ENCODE results near the gene P2RX1.

The P2RX1 gene

DNA sequence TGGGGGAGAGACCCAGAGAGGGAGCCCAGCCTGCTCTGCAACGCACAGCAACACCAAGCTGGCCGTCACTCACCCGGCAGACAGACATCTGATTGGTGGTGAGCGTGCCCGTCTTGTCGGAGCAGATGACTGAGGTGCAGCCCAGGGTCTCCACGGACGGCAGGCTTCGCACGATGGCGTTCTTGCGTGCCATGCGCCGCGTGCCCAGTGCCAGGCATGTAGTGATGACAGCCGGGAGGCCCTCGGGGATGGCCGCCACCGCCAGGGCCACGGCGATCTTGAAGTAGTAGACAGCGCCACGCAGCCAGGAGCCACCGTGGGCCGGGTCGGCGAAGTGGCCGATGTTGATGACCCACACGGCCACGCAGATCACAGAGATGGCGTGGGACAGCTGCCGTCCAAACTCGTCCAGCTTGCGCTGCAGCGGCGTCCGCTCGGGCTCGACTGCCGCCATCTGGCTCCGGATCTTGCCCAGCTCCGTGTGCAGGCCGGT is 31.1 kb upstream of the P2RX1 start:
- Histone ChIP-seq H3K79me2 (ENCODE audit: insufficient read depth, low read length) (no peaks in the 10 kb centered on the region), H3K9me2 (ENCODE audit: low read depth, low read length) (no peaks in the 10 kb centered on the region), H3K4me3 (ENCODE audit: low read depth, low read length, poor library complexity, severe bottlenecking) (no peak overlapping the region), H3K9me3 (ENCODE audit: low read length) (no peaks in the 10 kb centered on the region), H3K27ac (ENCODE audit: low read depth, low read length, poor library complexity, severe bottlenecking) (no peak overlapping the region), H4K20me1 (ENCODE audit: insufficient read depth, low read length) (no peaks in the 10 kb centered on the region), H2AFZ (ENCODE audit: low read length) (no peak overlapping the region), H3K27me3 (ENCODE audit: insufficient read depth, low read length) (no peaks in the 10 kb centered on the region), H3K4me1 (ENCODE audit: insufficient read depth, low read length, severe bottlenecking) (no peaks in the 10 kb centered on the region), H3F3A (ENCODE audit: insufficient read depth, low read length) (peaks cover 4% of the 10 kb centered on the region; the same call in 1 of the 2 replicates), H3K9ac (ENCODE audit: low read length) (no peak overlapping the region), H3K4me2 (ENCODE audit: low read length) (no peak overlapping the region), H3K36me3 (ENCODE audit: insufficient read depth, low read length) (peaks cover 93% of the 10 kb centered on the region)
- TF ChIP-seq EZH2 (IDR thresholded peaks at IDR 0.05; ENCODE audit: borderline replicate concordance, low read length): no peak

DNA sequence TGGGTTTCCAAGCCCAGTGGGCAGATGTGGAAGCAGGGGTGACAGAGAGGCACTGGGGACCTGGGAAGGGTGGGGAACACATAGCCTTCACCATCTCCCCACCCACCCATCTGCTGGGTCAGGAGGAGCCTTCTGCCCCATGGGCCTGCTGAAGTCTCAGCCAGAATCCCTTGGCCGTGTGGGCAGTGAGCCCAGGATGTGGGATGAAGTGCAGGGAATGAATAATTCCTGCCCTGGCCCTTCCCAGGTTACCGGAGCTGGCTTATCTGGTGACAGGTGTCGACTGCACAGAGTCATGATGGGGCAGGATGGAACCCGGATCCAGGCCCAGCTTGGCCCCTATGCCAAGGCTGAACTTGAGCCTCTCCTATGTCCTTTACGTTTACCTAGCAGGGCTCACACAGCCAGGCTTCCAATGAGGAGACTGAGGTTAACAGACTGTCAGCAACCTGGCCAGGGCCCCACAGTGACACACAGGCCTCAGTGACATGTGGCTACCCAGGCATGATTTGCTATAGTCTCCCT is 30.5 kb upstream of the P2RX1 start:
- no peak for TF ChIP-seq EZH2 (IDR thresholded peaks at IDR 0.05; ENCODE audit: borderline replicate concordance, low read length)
- TF ChIP-seq, protein P1, sequence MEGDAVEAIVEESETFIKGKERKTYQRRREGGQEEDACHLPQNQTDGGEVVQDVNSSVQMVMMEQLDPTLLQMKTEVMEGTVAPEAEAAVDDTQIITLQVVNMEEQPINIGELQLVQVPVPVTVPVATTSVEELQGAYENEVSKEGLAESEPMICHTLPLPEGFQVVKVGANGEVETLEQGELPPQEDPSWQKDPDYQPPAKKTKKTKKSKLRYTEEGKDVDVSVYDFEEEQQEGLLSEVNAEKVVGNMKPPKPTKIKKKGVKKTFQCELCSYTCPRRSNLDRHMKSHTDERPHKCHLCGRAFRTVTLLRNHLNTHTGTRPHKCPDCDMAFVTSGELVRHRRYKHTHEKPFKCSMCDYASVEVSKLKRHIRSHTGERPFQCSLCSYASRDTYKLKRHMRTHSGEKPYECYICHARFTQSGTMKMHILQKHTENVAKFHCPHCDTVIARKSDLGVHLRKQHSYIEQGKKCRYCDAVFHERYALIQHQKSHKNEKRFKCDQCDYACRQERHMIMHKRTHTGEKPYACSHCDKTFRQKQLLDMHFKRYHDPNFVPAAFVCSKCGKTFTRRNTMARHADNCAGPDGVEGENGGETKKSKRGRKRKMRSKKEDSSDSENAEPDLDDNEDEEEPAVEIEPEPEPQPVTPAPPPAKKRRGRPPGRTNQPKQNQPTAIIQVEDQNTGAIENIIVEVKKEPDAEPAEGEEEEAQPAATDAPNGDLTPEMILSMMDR (IDR thresholded peaks at IDR 0.05; ENCODE audit: low read length): no peak
- peaks cover 93% of the 10 kb centered on the region for H3K36me3 ChIP-seq (ENCODE audit: insufficient read depth, low read length)

DNA sequence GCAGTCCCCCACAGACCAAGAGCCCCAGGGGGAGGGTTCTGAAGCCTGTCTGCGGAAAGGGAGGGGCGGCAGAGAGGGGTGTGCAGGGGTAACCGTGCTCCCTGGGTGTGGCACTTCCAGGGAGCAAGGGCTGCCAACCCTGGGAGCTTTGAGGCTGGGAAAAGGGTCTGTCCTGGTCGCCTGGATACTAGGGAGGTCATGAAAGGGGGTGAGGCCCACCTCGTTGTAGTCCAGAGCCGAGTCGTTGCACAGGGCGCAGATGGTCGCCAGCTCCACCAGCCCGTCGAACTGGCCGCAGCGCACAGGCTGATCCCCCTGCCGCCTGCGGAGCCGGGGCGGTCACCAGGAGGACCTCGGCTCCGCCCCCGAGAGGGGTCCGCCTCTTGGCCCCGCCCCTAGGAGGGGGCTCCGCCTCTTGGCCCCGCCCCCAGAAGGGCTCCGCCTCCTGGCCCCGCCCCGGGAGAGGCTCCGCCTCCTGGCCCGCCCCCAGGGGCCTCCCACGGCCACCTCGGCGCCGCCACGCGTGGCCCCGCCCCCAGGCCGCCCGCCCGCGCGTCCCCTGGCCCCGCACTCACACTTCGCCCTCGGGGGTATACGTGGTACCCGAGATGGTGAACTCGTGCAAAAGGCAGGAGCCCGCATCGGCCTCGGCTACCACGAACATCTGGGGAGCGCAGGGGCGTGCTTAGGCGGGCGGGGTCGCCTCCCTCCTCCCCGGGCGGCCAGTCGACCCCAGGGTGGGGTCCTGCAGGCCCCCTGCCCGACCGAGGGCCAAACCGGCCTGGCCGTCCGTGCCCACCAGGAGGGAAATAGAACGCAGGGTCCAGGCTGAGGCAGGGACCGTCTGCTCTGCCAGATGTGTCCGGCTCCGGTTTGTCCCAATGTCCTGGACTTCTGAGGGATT is 28.5 kb upstream of the P2RX1 start:
- H3K79me2 ChIP-seq (ENCODE audit: insufficient read depth, low read length): no peaks in the 10 kb centered on the region
- no peak overlapping the region for H3K9ac ChIP-seq (ENCODE audit: low read length)
- H3K4me1 ChIP-seq (ENCODE audit: insufficient read depth, low read length, severe bottlenecking): no peaks in the 10 kb centered on the region
- no peak overlapping the region for H3K27ac ChIP-seq (ENCODE audit: low read depth, low read length, poor library complexity, severe bottlenecking)
- H3K36me3 ChIP-seq (ENCODE audit: insufficient read depth, low read length): peaks cover 97% of the 10 kb centered on the region
- H2AFZ ChIP-seq (ENCODE audit: low read length): no peak overlapping the region
- H3K9me3 ChIP-seq (ENCODE audit: low read length): no peaks in the 10 kb centered on the region
- H4K20me1 ChIP-seq (ENCODE audit: insufficient read depth, low read length): no peaks in the 10 kb centered on the region
- peaks cover 4% of the 10 kb centered on the region; the same call in 1 of the 2 replicates for H3F3A ChIP-seq (ENCODE audit: insufficient read depth, low read length)
- no peaks in the 10 kb centered on the region for H3K27me3 ChIP-seq (ENCODE audit: insufficient read depth, low read length)
- no peak overlapping the region for H3K4me3 ChIP-seq (ENCODE audit: low read depth, low read length, poor library complexity, severe bottlenecking)
- no peaks in the 10 kb centered on the region for H3K9me2 ChIP-seq (ENCODE audit: low read depth, low read length)
- TF ChIP-seq, protein P1 (IDR thresholded peaks at IDR 0.05; ENCODE audit: low read length): no peak
- no peak for TF ChIP-seq EZH2 (IDR thresholded peaks at IDR 0.05; ENCODE audit: borderline replicate concordance, low read length)
- H3K4me2 ChIP-seq (ENCODE audit: low read length): no peak overlapping the region

More for the DNA sequence above, 30.5 kb upstream of the P2RX1 start:
- Histone ChIP-seq H2AFZ (ENCODE audit: low read length) (no peak overlapping the region), H3K9me3 (ENCODE audit: low read length) (no peaks in the 10 kb centered on the region), H3K27ac (ENCODE audit: low read depth, low read length, poor library complexity, severe bottlenecking) (peak overlapping the region; percentile 39), H3K4me1 (ENCODE audit: insufficient read depth, low read length, severe bottlenecking) (no peaks in the 10 kb centered on the region), H3K27me3 (ENCODE audit: insufficient read depth, low read length) (no peaks in the 10 kb centered on the region), H3K79me2 (ENCODE audit: insufficient read depth, low read length) (no peaks in the 10 kb centered on the region), H3K4me2 (ENCODE audit: low read length) (no peak overlapping the region), H4K20me1 (ENCODE audit: insufficient read depth, low read length) (no peaks in the 10 kb centered on the region), H3K9me2 (ENCODE audit: low read depth, low read length) (no peaks in the 10 kb centered on the region), H3K9ac (ENCODE audit: low read length) (no peak overlapping the region), H3K4me3 (ENCODE audit: low read depth, low read length, poor library complexity, severe bottlenecking) (no peak overlapping the region), H3F3A (ENCODE audit: insufficient read depth, low read length) (peaks cover 4% of the 10 kb centered on the region; the same call in 1 of the 2 replicates)
